K562 (cell line): ENCODE measurements around the gene GMEB1. TPM values are rescaled to one million over a fixed set of nuclear protein-coding genes. Genes with fewer than 3 reads are reported as not detected.

Experiments used
- CBFA2T2 ChIP-seq: fragments of 450-650 bp; conservative IDR thresholded peaks from 2 replicates; pipeline ENCODE4 v1.6.1; 2017; ENCODE audit warnings: mild to moderate bottlenecking
- CBFA2T3 ChIP-seq: fragments of 450-650 bp; IDR thresholded peaks from 2 replicates; pipeline ENCODE4 v1.6.1; 2017
- DACH1 ChIP-seq: fragments of 450-650 bp; IDR thresholded peaks from 2 replicates; pipeline ENCODE4 v1.6.1; 2018; ENCODE audit not compliant: partially characterized antibody
- DPF2 ChIP-seq: fragments of 450-650 bp; IDR thresholded peaks from 2 replicates; pipeline ENCODE4 v1.6.1; 2016
- GATAD2B ChIP-seq: fragments of 450-650 bp; IDR thresholded peaks from 2 replicates; pipeline ENCODE4 v1.6.1; 2017; ENCODE audit warnings: mild to moderate bottlenecking, borderline replicate concordance
- KDM1A ChIP-seq, 2 experiments: fragments of 450-650 bp; IDR thresholded peaks; 2 replicates each; pipeline ENCODE4 v1.6.1; 2016; ENCODE audit warnings: mild to moderate bottlenecking in 2 of 2
- MAFG ChIP-seq: fragments of 450-650 bp; conservative IDR thresholded peaks from 2 replicates; pipeline ENCODE4 v1.6.1; 2016; ENCODE audit warnings: missing genetic modification characterization, missing compliant biosample characterization
- MEF2D ChIP-seq: conservative IDR thresholded peaks from 2 replicates; pipeline ENCODE4 v1.6.1; 2016; ENCODE audit warnings: low read depth, missing genetic modification characterization, missing compliant biosample characterization
- MNT ChIP-seq, 2 experiments: fragments of 450-650 bp; conservative IDR thresholded peaks; 2 replicates each; pipeline ENCODE4 v1.6.1; 2017; ENCODE audit warnings: mild to moderate bottlenecking in 2 of 2, moderate library complexity in 2 of 2
- NCOA2 ChIP-seq, 2 experiments: fragments of 450-650 bp; IDR thresholded peaks; 2 replicates each; pipeline ENCODE4 v1.6.1; 2018; ENCODE audit warnings: mild to moderate bottlenecking in 2 of 2, moderate library complexity in 1 of 2; ENCODE audit not compliant: partially characterized antibody in 2 of 2
- NCOR1 ChIP-seq: fragments of 450-650 bp; IDR thresholded peaks from 2 replicates; pipeline ENCODE4 v1.6.1; 2016; ENCODE audit warnings: mild to moderate bottlenecking, moderate library complexity
- NELFE ChIP-seq: IDR thresholded peaks from 2 replicates; pipeline ENCODE4 v1.6.1; 2011; ENCODE audit warnings: mild to moderate bottlenecking; ENCODE audit not compliant: insufficient read depth, insufficient read length
- SRF ChIP-seq, 2 experiments: fragments of 250-450, 450-650 bp in 1 of 2; sonication (Bioruptor Pico) in 1 of 2; sonication (generic) in 1 of 2; formaldehyde crosslinking; IDR thresholded peaks; 2 replicates each; pipeline versions ENCODE4 v1.5.0 to v1.5.1; 2020 to 2022; ENCODE audit warnings: mild to moderate bottlenecking in 1 of 2, missing genetic modification reagents in 1 of 2
- TAL1 ChIP-seq: fragments of 450-650 bp; IDR thresholded peaks from 2 replicates; pipeline ENCODE4 v1.6.1; 2016; ENCODE audit warnings: mild to moderate bottlenecking
- TBL1XR1 ChIP-seq, 2 experiments: IDR thresholded peaks; 2 replicates each; pipeline ENCODE4 v1.6.1; 2012; ENCODE audit warnings: improper control_type of control experiment in 2 of 2, low read length in 2 of 2, mild to moderate bottlenecking in 1 of 2
- TCF3 ChIP-seq: sonication (generic); formaldehyde crosslinking; IDR thresholded peaks from 2 replicates; pipeline ENCODE4 v1.4.0; 2020; ENCODE audit warnings: mild to moderate bottlenecking, missing genetic modification reagents
- TEAD1 ChIP-seq, 2 experiments: fragments of 450-650 bp in 1 of 2; sonication (generic) in 1 of 2; formaldehyde crosslinking; IDR thresholded peaks; 2 replicates each; pipeline versions ENCODE4 v1.4.0 to v1.8.0; 2020 to 2022; ENCODE audit warnings: mild to moderate bottlenecking in 2 of 2, missing genetic modification reagents in 1 of 2
- TEAD4 ChIP-seq, 2 experiments: sonication (generic) in 1 of 2; formaldehyde crosslinking in 1 of 2; IDR thresholded peaks; 2 replicates each; pipeline versions ENCODE4 v1.6.1 to v1.8.0; 2012 to 2022; ENCODE audit warnings: borderline replicate concordance in 1 of 2, inconsistent platforms in 1 of 2, low read length in 1 of 2, mild to moderate bottlenecking in 1 of 2, missing genetic modification reagents in 1 of 2
- ZNF12 ChIP-seq: sonication (generic); formaldehyde crosslinking; IDR thresholded peaks from 2 replicates; pipeline ENCODE4 v1.4.0; 2020; ENCODE audit warnings: mild to moderate bottlenecking, missing genetic modification reagents
- ZNF311 ChIP-seq: fragments of 250-450 bp; sonication (Bioruptor Pico); IDR thresholded peaks from 2 replicates; pipeline ENCODE4 v1.4.0; 2020; ENCODE audit warnings: mild to moderate bottlenecking, moderate library complexity
- ZNF408 ChIP-seq: fragments of 250-450 bp; sonication (Bioruptor Pico); IDR thresholded peaks from 2 replicates; pipeline ENCODE4 v1.4.0; 2020; ENCODE audit warnings: low read depth, mild to moderate bottlenecking, moderate library complexity
- ZNF518B ChIP-seq: fragments of 250-450 bp; sonication (Bioruptor Pico); IDR thresholded peaks from 2 replicates; pipeline ENCODE4 v1.5.0; 2021; ENCODE audit warnings: mild to moderate bottlenecking, moderate library complexity
- ZSCAN29 ChIP-seq: fragments of 450-650 bp; IDR thresholded peaks from 2 replicates; pipeline ENCODE4 v1.6.1; 2017
- polyA plus RNA-seq, 8 experiments: library from polyadenylated mRNA; depleted of rRNA in 4 of 8; stranded (reverse) in 5 of 8; unstranded in 3 of 8; fragments of >200 nt; fragmentation: Nextera tagmentation in 2 of 8; fragmentation: Illumina TruSeq in 1 of 8; extraction: Ambion mirVana in 2 of 8; extraction: Trizol in 1 of 8; gene quantifications; 2 replicates each; pipeline versions ENCODE4 v1.2.1 to v1.2.3, GENCODE V29; 2011 to 2014; ENCODE audit warnings: inconsistent platforms in 1 of 8, missing spikeins in 1 of 8
- total RNA-seq, 7 experiments: library from RNA; depleted of rRNA in 6 of 7; stranded (reverse); fragments of >200 nt in 6 of 7; fragmentation: Illumina TruSeq in 2 of 7; extraction: Trizol in 2 of 7; gene quantifications; 2 replicates each; pipeline versions ENCODE4 v1.2.1 to v1.2.3, GENCODE V29; 2011 to 2021; ENCODE audit warnings: low replicate concordance in 1 of 7

GMEB1 gene
- total and polyA plus RNA-seq, 9 of the 15 experiments (the other 6 are each of a cell fraction or from before 2014, with no cell fraction given), result 6.6 to 17.5 (median 8.5) TPM

- TF ChIP-seq ZNF518B (CRISPR knock-in tag) (no peak), GATAD2B (peak; percentile 6; the same call in 1 of the 2 replicates), DACH1 (peak; percentile 56), CBFA2T3 (peak; percentile 79), TCF3 (CRISPR knock-in tag) (peak; percentile 62), NELFE (no peak), SRF (CRISPR knock-in tag; IDR thresholded peaks at IDR 0.05) (no peak), ZNF311 (CRISPR knock-in tag) (no peak), TEAD1 (CRISPR knock-in tag; IDR thresholded peaks at IDR 0.05) (peak in 1 of 2 experiments; percentile 76; a peak in 2 of 4 replicates), ZSCAN29 (no peak), MEF2D (tag) (peak; percentile 87), NCOR1 (peak; percentile 61), NCOA2 (IDR thresholded peaks at IDR 0.05; ENCODE audit: partially characterized antibody in 2 of 2) (peak in 1 of 2 experiments; percentile 11), CBFA2T2 (peak; percentile 58), TBL1XR1 (IDR thresholded peaks at IDR 0.05; ENCODE audit: low read length in 2 of 2) (0 out of 4 replicates have a peak, but pooled peaks of 1 of the 2 experiments have one; percentile 34), DPF2 (peak; percentile 76), MNT (conservative IDR thresholded peaks at IDR 0.05) (0 out of 4 replicates have a peak, but pooled peaks of 1 of the 2 experiments have one; percentile 19), TEAD4 (IDR thresholded peaks at IDR 0.05; ENCODE audit: low read length) (peak; percentile 55), TEAD4 (CRISPR knock-in tag; IDR thresholded peaks at IDR 0.05; ENCODE audit: borderline replicate concordance) (no peak), MAFG (tag) (no peak), KDM1A (IDR thresholded peaks at IDR 0.05) (peak in 1 of 2 experiments; percentile 9; a peak in 1 of 4 replicates), ZNF12 (no peak), ZNF408 (no peak), TAL1 (peak; percentile 39; the same call in 1 of the 2 replicates)
Observed at GRCh38 chr1:28751315-28752060, 82.9 kb downstream of the GMEB1 start (continued).
